Mesendoderm (in vitro differentiated cells): ENCODE data around the gene IMP3.

Source experiments
- DNase-seq: peaks from one replicate; pipeline ENCODE4 v3.0.0; 2013
- H2AK5ac ChIP-seq: 2 replicates; pipeline ENCODE4 v1.6.1; 2013; ENCODE audit warnings: low read length, inconsistent platforms
- H2BK120ac ChIP-seq: 2 replicates; pipeline ENCODE4 v1.6.1; 2013; ENCODE audit warnings: low read depth, mild to moderate bottlenecking, low read length, moderate library complexity, mixed read lengths
- H2BK15ac ChIP-seq: replicated peaks from 2 replicates; pipeline ENCODE4 v1.6.1; 2013; ENCODE audit warnings: low read depth, mild to moderate bottlenecking, moderate library complexity
- H2BK5ac ChIP-seq: 2 replicates; pipeline ENCODE4 v1.6.1; 2013; ENCODE audit warnings: low read length, inconsistent platforms
- H3K18ac ChIP-seq: 2 replicates; pipeline ENCODE4 v1.6.1; 2013; ENCODE audit warnings: mild to moderate bottlenecking, low read length, mixed read lengths
- H3K23ac ChIP-seq: one replicate; pipeline ENCODE4 v1.6.1; 2013; ENCODE audit warnings: low read length
- H3K27ac ChIP-seq: 2 replicates; pipeline ENCODE4 v1.5.1; 2013; ENCODE audit warnings: low read depth, mild to moderate bottlenecking, inconsistent platforms, low read length, moderate library complexity
- H3K27me3 ChIP-seq: 2 replicates; pipeline ENCODE4 v1.6.1; 2013; ENCODE audit warnings: low read length, control low read depth, mild to moderate bottlenecking, inconsistent platforms; ENCODE audit not compliant: insufficient read depth, poor library complexity
- H3K36me3 ChIP-seq: 2 replicates; pipeline ENCODE4 v1.6.1; 2013; ENCODE audit warnings: low read length, inconsistent platforms; ENCODE audit not compliant: control insufficient read depth, insufficient read depth
- H3K4ac ChIP-seq: one replicate; pipeline ENCODE4 v1.6.1; 2013; ENCODE audit warnings: low read depth, mild to moderate bottlenecking, low read length, moderate library complexity
- H3K4me1 ChIP-seq: 2 replicates; pipeline ENCODE4 v1.6.1; 2013; ENCODE audit warnings: low read depth, low read length, inconsistent platforms; ENCODE audit not compliant: control insufficient read depth
- H3K4me2 ChIP-seq: 2 replicates; pipeline ENCODE4 v1.6.1; 2013; ENCODE audit warnings: low read length
- H3K4me3 ChIP-seq: 2 replicates; pipeline ENCODE4 v1.5.1; 2013; ENCODE audit warnings: mild to moderate bottlenecking, low read length
- H3K56ac ChIP-seq: one replicate; pipeline ENCODE4 v1.6.1; 2013; ENCODE audit warnings: low read length
- H3K79me1 ChIP-seq: 2 replicates; pipeline ENCODE4 v1.6.1; 2013; ENCODE audit warnings: low read length, inconsistent platforms
- H3K79me2 ChIP-seq: 2 replicates; pipeline ENCODE4 v1.6.1; 2013; ENCODE audit warnings: mild to moderate bottlenecking, low read length; ENCODE audit not compliant: control insufficient read depth, insufficient read depth
- H3K9ac ChIP-seq: 2 replicates; pipeline ENCODE4 v1.6.1; 2013; ENCODE audit warnings: low read length, inconsistent platforms
- H4K5ac ChIP-seq: one replicate; pipeline ENCODE4 v1.6.1; 2013; ENCODE audit warnings: low read length
- H4K8ac ChIP-seq: one replicate; pipeline ENCODE4 v1.6.1; 2013; ENCODE audit warnings: low read depth, mild to moderate bottlenecking, control low read depth, low read length, moderate library complexity
- WGBS: extraction: QIAGEN DNeasy Blood & Tissue Kit; methylation state at CpG from one replicate; pipeline ENCODE4 v1.1.7; 2013; ENCODE audit warnings: low lambda C conversion rate, missing lambda C conversion rate; ENCODE audit not compliant: insufficient coverage; ENCODE audit errors: extremely low coverage; 5-methylcytosine and 5-hydroxymethylcytosine counted together

The IMP3 gene

GRCh38 chr15:75669191-75669878 is 29.3 kb upstream of the IMP3 start:
- H3K23ac ChIP-seq: no peak overlapping the region
- H3K4ac ChIP-seq: no peak overlapping the region
- no peak overlapping the region for H3K56ac ChIP-seq
- H3K79me1 ChIP-seq: no peaks in the 10 kb centered on the region
- no peaks in the 10 kb centered on the region for H3K79me2 ChIP-seq
- DNase-seq: no peak
- H3K36me3 ChIP-seq: no peaks in the 10 kb centered on the region
- H3K4me2 ChIP-seq: no peak overlapping the region
- no peak overlapping the region for H2BK5ac ChIP-seq
- H2BK120ac ChIP-seq: no peak overlapping the region
- H3K18ac ChIP-seq: no peak overlapping the region
- H3K4me3 ChIP-seq: no peak overlapping the region
- H4K8ac ChIP-seq: no peak overlapping the region
- H3K27ac ChIP-seq: no peak overlapping the region
- WGBS: no CpG with 5 or more reads among the region's 14 CpGs
- no peak overlapping the region for H2BK15ac ChIP-seq
- H4K5ac ChIP-seq: no peak overlapping the region
- H3K4me1 ChIP-seq: peaks cover 13% of the 10 kb centered on the region
- no peaks in the 10 kb centered on the region for H3K27me3 ChIP-seq
- H2AK5ac ChIP-seq: no peak overlapping the region
- H3K9ac ChIP-seq: no peak overlapping the region

- H3K23ac ChIP-seq: no peak overlapping the region
- H3K4me1 ChIP-seq: peaks cover under 1% of the 10 kb centered on the region
- H3K79me2 ChIP-seq: no peaks in the 10 kb centered on the region
- no peak overlapping the region for H3K18ac ChIP-seq
- no peak overlapping the region for H3K56ac ChIP-seq
- no CpG with 5 or more reads among the region's 15 CpGs for WGBS
- no peak overlapping the region for H3K4me3 ChIP-seq
- H3K9ac ChIP-seq: no peak overlapping the region
- no peak overlapping the region for H2AK5ac ChIP-seq
- H4K8ac ChIP-seq: no peak overlapping the region
- DNase-seq: peak; percentile 84
- no peaks in the 10 kb centered on the region for H3K79me1 ChIP-seq
- no peaks in the 10 kb centered on the region for H3K36me3 ChIP-seq
- no peak overlapping the region for H2BK5ac ChIP-seq
- no peak overlapping the region for H2BK120ac ChIP-seq
- H3K27ac ChIP-seq: no peak overlapping the region
- no peak overlapping the region for H3K4ac ChIP-seq
- no peak overlapping the region for H2BK15ac ChIP-seq
- H4K5ac ChIP-seq: no peak overlapping the region
- H3K27me3 ChIP-seq: no peaks in the 10 kb centered on the region
- H3K4me2 ChIP-seq: no peak overlapping the region
These were observed 26.9 kb upstream of the IMP3 start for GRCh38 chr15:75666823-75667501.

GRCh38 chr15:75663931-75664421 is 24.0 kb upstream of the IMP3 start:
- H3K4ac ChIP-seq: no peak overlapping the region
- no peak overlapping the region for H2AK5ac ChIP-seq
- no peak overlapping the region for H3K56ac ChIP-seq
- no peaks in the 10 kb centered on the region for H3K27me3 ChIP-seq
- no peak overlapping the region for H3K9ac ChIP-seq
- no peak overlapping the region for H3K23ac ChIP-seq
- H3K4me1 ChIP-seq: no peaks in the 10 kb centered on the region
- H3K27ac ChIP-seq: no peak overlapping the region
- no peak overlapping the region for H3K4me2 ChIP-seq
- no peaks in the 10 kb centered on the region for H3K79me2 ChIP-seq
- no peak overlapping the region for H3K18ac ChIP-seq
- H2BK5ac ChIP-seq: no peak overlapping the region
- H3K36me3 ChIP-seq: no peaks in the 10 kb centered on the region
- DNase-seq: no peak
- H2BK120ac ChIP-seq: no peak overlapping the region
- H4K8ac ChIP-seq: no peak overlapping the region
- H3K4me3 ChIP-seq: no peak overlapping the region
- no peaks in the 10 kb centered on the region for H3K79me1 ChIP-seq
- no CpG with 5 or more reads among the region's 11 CpGs for WGBS
- H2BK15ac ChIP-seq: no peak overlapping the region
- H4K5ac ChIP-seq: no peak overlapping the region

- no peak overlapping the region for H2BK15ac ChIP-seq
- no peak overlapping the region for H3K4me3 ChIP-seq
- no peak overlapping the region for H2BK5ac ChIP-seq
- no peaks in the 10 kb centered on the region for H3K27me3 ChIP-seq
- H3K79me1 ChIP-seq: no peaks in the 10 kb centered on the region
- no peak overlapping the region for H4K8ac ChIP-seq
- no peaks in the 10 kb centered on the region for H3K36me3 ChIP-seq
- no peak overlapping the region for H3K4me2 ChIP-seq
- H3K23ac ChIP-seq: no peak overlapping the region
- H4K5ac ChIP-seq: no peak overlapping the region
- H3K4me1 ChIP-seq: no peaks in the 10 kb centered on the region
- WGBS: no CpG with 5 or more reads among the region's 9 CpGs
- H2AK5ac ChIP-seq: no peak overlapping the region
- H3K9ac ChIP-seq: no peak overlapping the region
- no peak overlapping the region for H3K27ac ChIP-seq
- no peak overlapping the region for H2BK120ac ChIP-seq
- no peak overlapping the region for H3K4ac ChIP-seq
- no peak for DNase-seq
- H3K79me2 ChIP-seq: no peaks in the 10 kb centered on the region
- no peak overlapping the region for H3K56ac ChIP-seq
- no peak overlapping the region for H3K18ac ChIP-seq
These were observed 22.9 kb upstream of the IMP3 start for GRCh38 chr15:75662823-75663519.

GRCh38 chr15:75661756-75662140 is 21.7 kb upstream of the IMP3 start:
- Histone ChIP-seq H2AK5ac (no peak overlapping the region), H2BK15ac (no peak overlapping the region), H3K79me2 (no peaks in the 10 kb centered on the region), H2BK120ac (no peak overlapping the region), H3K4ac (no peak overlapping the region), H4K8ac (no peak overlapping the region), H3K27me3 (no peaks in the 10 kb centered on the region), H3K56ac (no peak overlapping the region), H3K4me3 (no peak overlapping the region), H3K4me1 (no peaks in the 10 kb centered on the region), H3K18ac (no peak overlapping the region), H3K23ac (no peak overlapping the region), H3K36me3 (no peaks in the 10 kb centered on the region), H3K9ac (no peak overlapping the region), H3K4me2 (no peak overlapping the region), H3K27ac (no peak overlapping the region), H3K79me1 (no peaks in the 10 kb centered on the region), H4K5ac (no peak overlapping the region), H2BK5ac (no peak overlapping the region)
- DNase-seq: no peak
- no CpG with 5 or more reads among the region's 3 CpGs for WGBS
